GM23338 (cell line): Measurements from ENCODE around the gene CYP4F8. TPM values are rescaled to one million over a fixed set of nuclear protein-coding genes. Genes with fewer than 3 reads are reported as not detected.

Experiments used
- ATAC-seq: fragments of 200-7000 bp; cut with Tn5 transposase; 3 replicates; pipeline ENCODE4 v1.9.1; 2020
- DNase-seq: peaks from one replicate; pipeline ENCODE4 v3.0.0-alpha.2; 2015; ENCODE audit warnings: low spot score
- H2AFZ ChIP-seq: fragments of 200-600 bp; sonication (generic); 2 replicates; pipeline ENCODE4 v1.8.0; 2016; ENCODE audit warnings: antibody characterized with exemption, mild to moderate bottlenecking, moderate library complexity
- H3F3A ChIP-seq: fragments of 200-600 bp; sonication (generic); replicated peaks from 2 replicates; pipeline ENCODE4 v1.8.0; 2017; ENCODE audit warnings: antibody characterized with exemption, mixed run types, low read depth
- H3K27ac ChIP-seq: fragments of 200-600 bp; sonication (generic); 2 replicates; pipeline ENCODE4 v1.6.1; 2016; ENCODE audit warnings: low read depth
- H3K27me3 ChIP-seq: fragments of 200-600 bp; sonication (generic); 2 replicates; pipeline ENCODE4 v1.8.0; 2016; ENCODE audit warnings: mild to moderate bottlenecking, mixed run types, moderate library complexity; ENCODE audit not compliant: insufficient read depth
- H3K36me3 ChIP-seq: fragments of 200-600 bp; sonication (generic); 2 replicates; pipeline ENCODE4 v1.8.0; 2016; ENCODE audit warnings: mild to moderate bottlenecking; ENCODE audit not compliant: insufficient read depth
- H3K4me1 ChIP-seq: fragments of 200-600 bp; sonication (generic); 2 replicates; pipeline ENCODE4 v1.8.0; 2016; ENCODE audit warnings: mild to moderate bottlenecking, moderate library complexity; ENCODE audit not compliant: insufficient read depth
- H3K4me2 ChIP-seq: fragments of 200-600 bp; sonication (generic); 2 replicates; pipeline ENCODE4 v1.7.1; 2017; ENCODE audit warnings: mixed run types
- H3K4me3 ChIP-seq: fragments of 200-600 bp; sonication (generic); 2 replicates; pipeline ENCODE4 v1.6.1; 2016; ENCODE audit warnings: mixed run types
- H3K79me2 ChIP-seq: fragments of 200-600 bp; sonication (generic); replicated peaks from 2 replicates; pipeline ENCODE4 v1.8.0; 2017; ENCODE audit warnings: mild to moderate bottlenecking; ENCODE audit not compliant: insufficient read depth
- H3K9me2 ChIP-seq: fragments of 200-600 bp; sonication (generic); 2 replicates; pipeline ENCODE4 v1.8.0; 2017; ENCODE audit not compliant: insufficient read depth
- H4K20me1 ChIP-seq: fragments of 200-600 bp; sonication (generic); replicated peaks from 2 replicates; pipeline ENCODE4 v1.8.0; 2017; ENCODE audit warnings: mild to moderate bottlenecking; ENCODE audit not compliant: insufficient read depth
- H3K27ac Mint-ChIP-seq: 2 replicates; pipeline ENCODE4 v1.8.0; 2020; ENCODE audit warnings: inconsistent platforms, mild to moderate bottlenecking, moderate library complexity, mixed read lengths
- H3K27me3 Mint-ChIP-seq: 3 replicates; pipeline ENCODE4 v1.8.0; 2022; ENCODE audit warnings: low read depth, mild to moderate bottlenecking, moderate library complexity, mixed read lengths, inconsistent platforms; ENCODE audit not compliant: insufficient read depth, poor library complexity
- H3K36me3 Mint-ChIP-seq: 3 replicates; pipeline ENCODE4 v1.8.0; 2021; ENCODE audit warnings: low read depth, mild to moderate bottlenecking, inconsistent platforms, moderate library complexity, mixed read lengths
- H3K4me1 Mint-ChIP-seq: 3 replicates; pipeline ENCODE4 v1.8.0; 2020; ENCODE audit warnings: mild to moderate bottlenecking, inconsistent platforms, mixed read lengths
- H3K4me3 Mint-ChIP-seq: 3 replicates; pipeline ENCODE4 v1.8.0; 2021; ENCODE audit warnings: moderate library complexity, mild to moderate bottlenecking, inconsistent platforms, mixed read lengths
- H3K9me3 Mint-ChIP-seq: 3 replicates; pipeline ENCODE4 v1.8.0; 2020; ENCODE audit warnings: moderate library complexity, mild to moderate bottlenecking, inconsistent platforms, mixed read lengths
- CREB1 ChIP-seq: fragments of 250-450 bp; sonication (Bioruptor Pico); IDR thresholded peaks from 2 replicates; pipeline ENCODE4 v1.5.0; 2020; ENCODE audit warnings: low read depth, mild to moderate bottlenecking, moderate library complexity
- ETS1 ChIP-seq: IDR thresholded peaks from 2 replicates; pipeline ENCODE4 v1.6.1; 2016; ENCODE audit warnings: antibody characterized with exemption
- EZH2 ChIP-seq: fragments of 200-600 bp; sonication (generic); IDR thresholded peaks from one replicate; pipeline ENCODE4 v1.8.0; 2017; ENCODE audit warnings: antibody characterized with exemption, mild to moderate bottlenecking, low read depth; ENCODE audit not compliant: unreplicated experiment
- EZH2phosphoT487 ChIP-seq: fragments of 200-600 bp; sonication (generic); IDR thresholded peaks from one replicate; pipeline ENCODE4 v1.8.1; 2018; ENCODE audit warnings: antibody characterized with exemption; ENCODE audit not compliant: unreplicated experiment
- JUNB ChIP-seq: IDR thresholded peaks from one replicate; pipeline ENCODE4 v1.6.1; 2016; ENCODE audit warnings: antibody characterized with exemption; ENCODE audit not compliant: unreplicated experiment
- NANOG ChIP-seq: IDR thresholded peaks from 2 replicates; pipeline ENCODE4 v1.6.1; 2016; ENCODE audit warnings: antibody characterized with exemption, borderline replicate concordance
- POLR2AphosphoS5 ChIP-seq: IDR thresholded peaks from 2 replicates; pipeline ENCODE4 v1.6.1; 2016; ENCODE audit warnings: antibody characterized with exemption, low read depth
- REST ChIP-seq: IDR thresholded peaks from one replicate; pipeline ENCODE4 v1.6.1; 2018; ENCODE audit warnings: antibody characterized with exemption; ENCODE audit not compliant: unreplicated experiment
- ZNF114 ChIP-seq: fragments of 250-450 bp; sonication (Bioruptor Pico); IDR thresholded peaks from 2 replicates; pipeline ENCODE4 v1.5.0; 2020; ENCODE audit warnings: mild to moderate bottlenecking, moderate library complexity
- ZNF331 ChIP-seq: fragments of 250-450 bp; sonication (Bioruptor Pico); IDR thresholded peaks from 2 replicates; pipeline ENCODE4 v1.5.0; 2020; ENCODE audit warnings: low read depth, mild to moderate bottlenecking, moderate library complexity
- polyA plus RNA-seq: library from polyadenylated mRNA; unstranded; fragments of >200 nt; fragmentation: Nextera tagmentation; extraction: Ambion mirVana; gene quantifications from 2 replicates; pipeline ENCODE4 v1.2.1, GENCODE V29; 2016
- total RNA-seq: library from RNA; depleted of rRNA; stranded (reverse); fragments of >200 nt; shearing (Covaris generic); gene quantifications from 2 replicates; pipeline ENCODE4 v1.2.3, GENCODE V29; 2014
- TF ChIP-seq, protein P1 (sequence below), 2 experiments: fragments of 200-600 bp in 1 of 2; sonication (generic) in 1 of 2; conservative IDR thresholded peaks; 2 replicates each; pipeline versions ENCODE4 v1.5.1 to v1.6.1; 2016 to 2017; ENCODE audit warnings: antibody characterized with exemption in 2 of 2, low read depth in 2 of 2, mild to moderate bottlenecking in 2 of 2, moderate library complexity in 1 of 2

CYP4F8 gene
- total and polyA plus RNA-seq, 2 experiments from 2014 or later = not detected

DNA sequence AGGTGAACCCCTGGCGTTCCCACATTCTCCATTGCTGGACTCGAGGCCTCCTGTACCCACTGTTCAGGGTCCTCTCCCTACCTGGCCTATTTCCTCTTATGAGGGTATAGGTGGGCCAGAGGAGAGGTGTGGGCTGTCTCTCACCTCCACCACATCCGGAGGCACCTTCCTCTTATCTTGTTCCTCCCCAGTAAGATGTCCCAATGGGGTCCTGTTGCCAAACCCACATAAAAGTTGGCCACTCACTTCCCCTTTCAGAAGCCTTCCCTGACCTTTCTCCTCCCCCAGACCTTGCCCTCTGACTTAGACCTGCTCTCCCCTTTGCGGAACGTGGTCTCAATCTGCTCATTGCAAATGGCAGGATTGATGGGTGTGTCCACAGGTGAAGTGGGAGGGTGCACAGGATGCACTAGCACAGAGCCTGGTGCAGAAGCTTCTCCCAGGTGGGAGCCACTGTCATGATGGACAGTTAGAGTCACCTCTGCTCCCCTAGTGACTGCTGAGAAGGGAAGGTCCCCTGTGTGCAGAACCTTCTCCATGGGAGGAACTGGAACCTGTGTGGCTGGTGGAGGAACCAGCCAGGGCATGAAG lies 27.0 kb downstream of the CYP4F8 start:
- Mint-ChIP-seq H3K27me3 (peaks cover 6% of the 10 kb centered on the region), H3K4me3 (no peak overlapping the region), H3K36me3 (peaks cover 38% of the 10 kb centered on the region), H3K4me1 (no peaks in the 10 kb centered on the region), H3K27ac (no peak overlapping the region), H3K9me3 (peaks cover 97% of the 10 kb centered on the region)
- Histone ChIP-seq H3K4me2 (no peak overlapping the region), H3K9me2 (no peaks in the 10 kb centered on the region), H3K4me3 (no peak overlapping the region), H3F3A (no peaks in the 10 kb centered on the region), H2AFZ (no peak overlapping the region), H3K4me1 (no peaks in the 10 kb centered on the region), H3K36me3 (no peaks in the 10 kb centered on the region), H3K27ac (no peak overlapping the region), H4K20me1 (no peaks in the 10 kb centered on the region), H3K27me3 (no peaks in the 10 kb centered on the region), H3K79me2 (no peaks in the 10 kb centered on the region)
- ATAC-seq = no peak
- no peak for TF ChIP-seq JUNB
- no peak for TF ChIP-seq ETS1
- TF ChIP-seq ZNF114 (CRISPR knock-in tag) = no peak
- no peak for TF ChIP-seq CREB1 (CRISPR knock-in tag)
- TF ChIP-seq, protein P1, sequence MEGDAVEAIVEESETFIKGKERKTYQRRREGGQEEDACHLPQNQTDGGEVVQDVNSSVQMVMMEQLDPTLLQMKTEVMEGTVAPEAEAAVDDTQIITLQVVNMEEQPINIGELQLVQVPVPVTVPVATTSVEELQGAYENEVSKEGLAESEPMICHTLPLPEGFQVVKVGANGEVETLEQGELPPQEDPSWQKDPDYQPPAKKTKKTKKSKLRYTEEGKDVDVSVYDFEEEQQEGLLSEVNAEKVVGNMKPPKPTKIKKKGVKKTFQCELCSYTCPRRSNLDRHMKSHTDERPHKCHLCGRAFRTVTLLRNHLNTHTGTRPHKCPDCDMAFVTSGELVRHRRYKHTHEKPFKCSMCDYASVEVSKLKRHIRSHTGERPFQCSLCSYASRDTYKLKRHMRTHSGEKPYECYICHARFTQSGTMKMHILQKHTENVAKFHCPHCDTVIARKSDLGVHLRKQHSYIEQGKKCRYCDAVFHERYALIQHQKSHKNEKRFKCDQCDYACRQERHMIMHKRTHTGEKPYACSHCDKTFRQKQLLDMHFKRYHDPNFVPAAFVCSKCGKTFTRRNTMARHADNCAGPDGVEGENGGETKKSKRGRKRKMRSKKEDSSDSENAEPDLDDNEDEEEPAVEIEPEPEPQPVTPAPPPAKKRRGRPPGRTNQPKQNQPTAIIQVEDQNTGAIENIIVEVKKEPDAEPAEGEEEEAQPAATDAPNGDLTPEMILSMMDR (conservative IDR thresholded peaks at IDR 0.05; ENCODE audit: low read depth in 2 of 2) = no peak
- no peak for TF ChIP-seq EZH2phosphoT487
- TF ChIP-seq REST = no peak
- no peak for TF ChIP-seq POLR2AphosphoS5
- TF ChIP-seq ZNF331 (CRISPR knock-in tag) = no peak
- TF ChIP-seq NANOG = no peak
- no peak for TF ChIP-seq EZH2
- no peak for DNase-seq
